Measurements from ENCODE around the gene H3-3A.

The H3-3A gene

DNA sequence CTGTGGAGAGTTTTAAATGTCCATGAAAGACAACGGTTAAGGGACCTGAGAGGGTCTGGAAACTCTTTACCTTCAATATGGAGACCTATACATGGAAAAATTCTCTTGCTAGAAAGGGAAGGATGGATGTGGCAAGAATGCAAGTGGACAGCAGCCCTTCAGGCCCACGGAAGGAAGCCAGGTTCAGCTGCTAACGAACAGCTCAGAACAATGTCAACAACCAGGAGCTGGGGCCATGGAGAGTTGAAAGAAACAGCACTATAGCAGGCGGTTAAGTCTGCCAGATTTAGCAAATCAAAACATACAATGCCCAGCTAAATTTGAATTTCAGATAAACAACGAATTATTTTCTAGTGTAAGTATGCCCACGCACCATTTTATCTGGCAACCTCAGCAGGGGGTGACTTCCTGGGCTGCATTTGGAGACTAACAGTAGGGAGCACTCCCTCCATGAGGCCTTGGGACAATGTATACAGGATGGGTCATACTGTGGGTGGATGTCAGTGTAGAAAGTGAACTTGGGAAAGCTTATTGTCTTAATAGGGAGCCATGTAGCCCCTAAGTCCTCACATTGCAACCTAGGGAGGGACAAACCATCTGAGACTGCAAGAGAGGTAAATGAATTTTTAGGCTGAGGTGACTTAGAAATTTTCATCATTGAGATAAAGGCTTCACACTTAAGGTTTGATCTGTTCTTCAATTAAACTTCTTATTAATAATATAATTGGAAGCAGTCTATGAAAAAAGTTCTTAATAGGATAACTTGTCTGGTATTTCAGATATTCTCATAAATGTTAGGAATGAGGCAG lies 7.8 kb upstream of the H3-3A start:
- DNase-seq, result no peak

DNA sequence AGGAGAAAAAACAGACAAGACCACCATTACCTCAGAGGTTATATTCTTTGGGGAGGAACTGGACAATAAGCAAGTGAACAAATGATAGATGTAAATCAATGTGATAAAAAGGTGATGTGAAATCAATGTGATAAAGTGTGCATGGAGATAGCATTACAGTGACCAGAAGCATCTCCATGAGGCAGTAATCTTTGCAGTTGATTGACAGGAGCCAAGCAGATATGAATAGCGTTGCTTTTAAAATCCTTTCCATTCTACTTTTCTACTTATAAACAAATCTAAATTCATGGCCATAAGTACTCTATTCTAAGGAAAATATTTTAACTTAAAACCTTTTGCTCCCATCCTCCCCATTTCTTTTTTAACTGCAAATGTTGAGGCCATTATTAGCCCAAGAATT lies 2.8 kb upstream of the H3-3A start:
- DNase-seq, result no peak

DNA sequence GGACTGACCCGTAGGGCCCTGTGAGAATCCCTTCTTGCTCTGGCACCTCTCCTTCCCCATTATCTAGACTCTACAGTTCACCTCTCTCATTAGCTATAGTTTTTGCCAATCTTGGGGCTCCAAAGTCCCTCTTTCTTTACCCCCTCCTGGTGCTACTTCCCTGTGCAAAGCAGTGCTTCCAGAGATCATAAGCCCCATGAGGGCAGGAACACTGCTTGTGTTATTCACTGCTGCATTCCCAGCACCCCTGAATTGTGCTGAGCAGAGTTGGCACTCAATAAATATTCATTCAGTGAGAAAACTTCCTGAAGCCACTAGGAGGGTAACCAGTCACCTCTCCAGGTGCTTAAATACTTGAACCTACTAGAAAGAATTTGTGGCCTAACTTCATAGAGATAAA lies 2.1 kb upstream of the H3-3A start:
- no peak for DNase-seq

DNA sequence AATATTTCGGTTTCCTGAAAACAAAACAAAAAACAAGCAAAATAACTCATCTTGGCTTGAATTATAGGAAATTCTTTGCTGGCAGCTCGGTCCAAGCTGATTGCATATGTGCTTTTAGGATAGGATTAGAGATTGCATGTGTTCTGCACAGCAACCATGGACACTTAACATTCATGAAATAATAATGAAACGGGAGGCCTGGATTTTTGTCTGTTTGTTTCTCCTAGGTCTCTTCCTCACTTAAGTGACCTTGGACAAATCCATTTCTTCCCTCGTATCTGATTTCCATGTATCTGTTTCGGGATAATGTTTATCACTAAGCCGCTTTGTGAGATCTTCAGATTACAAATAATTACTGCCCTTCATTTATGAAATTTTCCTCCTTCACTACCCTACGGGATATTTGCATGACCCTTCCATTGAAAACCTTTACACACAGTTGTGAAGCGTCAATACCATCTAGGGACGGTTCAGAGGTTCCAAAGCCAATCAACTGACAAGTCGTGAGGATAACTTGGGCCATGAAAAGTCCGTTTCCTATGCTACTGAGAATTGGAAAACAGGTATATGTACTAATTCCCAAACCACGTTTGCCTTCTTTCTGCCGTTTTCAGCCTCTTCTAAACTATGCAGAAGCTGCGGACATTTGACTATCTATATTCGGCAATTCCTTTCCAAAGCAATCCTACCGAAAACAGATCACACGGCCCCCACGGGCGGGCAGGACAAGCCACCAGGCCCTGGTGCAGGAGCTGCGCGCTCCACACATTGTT lies 1.3 kb upstream of the H3-3A start:
- DNase-seq, result no peak

DNA sequence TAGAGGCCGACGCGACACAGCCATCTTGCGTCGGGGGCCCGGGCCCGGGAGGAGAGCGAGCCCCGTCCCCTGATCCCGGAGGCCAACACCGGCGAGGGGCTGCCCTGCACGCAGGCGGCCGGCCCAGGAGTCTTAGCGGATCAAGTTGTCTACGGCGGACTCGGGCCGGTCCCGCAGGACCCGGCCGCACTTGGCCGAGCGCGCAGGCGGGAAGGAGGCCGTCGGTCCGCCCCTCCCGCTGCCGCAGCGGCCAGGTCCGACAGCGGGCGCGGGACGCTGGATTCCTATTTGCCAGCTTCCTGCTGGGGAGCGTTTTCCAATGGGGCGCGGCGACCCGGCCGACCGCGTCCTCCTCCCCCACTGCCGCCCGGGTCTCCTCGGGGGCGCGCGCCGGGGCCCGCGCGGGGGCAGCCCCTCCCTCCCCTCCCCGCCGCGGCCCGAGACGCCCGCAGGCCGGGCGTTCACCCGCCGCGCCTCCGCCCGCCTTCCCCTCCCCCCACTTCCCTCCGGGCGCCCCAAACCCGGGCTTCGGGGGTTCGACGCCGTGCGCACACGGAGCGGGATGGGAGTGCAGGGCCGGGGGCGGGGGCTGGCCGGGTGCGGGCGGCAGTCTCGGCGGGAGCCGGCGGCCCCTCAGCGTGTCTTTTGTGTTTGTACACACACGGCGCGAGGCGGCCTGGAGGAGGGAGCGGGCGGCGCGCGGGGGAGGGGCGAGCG lies 517 bp upstream of the H3-3A start:
- peak; percentile 63 for DNase-seq

DNA sequence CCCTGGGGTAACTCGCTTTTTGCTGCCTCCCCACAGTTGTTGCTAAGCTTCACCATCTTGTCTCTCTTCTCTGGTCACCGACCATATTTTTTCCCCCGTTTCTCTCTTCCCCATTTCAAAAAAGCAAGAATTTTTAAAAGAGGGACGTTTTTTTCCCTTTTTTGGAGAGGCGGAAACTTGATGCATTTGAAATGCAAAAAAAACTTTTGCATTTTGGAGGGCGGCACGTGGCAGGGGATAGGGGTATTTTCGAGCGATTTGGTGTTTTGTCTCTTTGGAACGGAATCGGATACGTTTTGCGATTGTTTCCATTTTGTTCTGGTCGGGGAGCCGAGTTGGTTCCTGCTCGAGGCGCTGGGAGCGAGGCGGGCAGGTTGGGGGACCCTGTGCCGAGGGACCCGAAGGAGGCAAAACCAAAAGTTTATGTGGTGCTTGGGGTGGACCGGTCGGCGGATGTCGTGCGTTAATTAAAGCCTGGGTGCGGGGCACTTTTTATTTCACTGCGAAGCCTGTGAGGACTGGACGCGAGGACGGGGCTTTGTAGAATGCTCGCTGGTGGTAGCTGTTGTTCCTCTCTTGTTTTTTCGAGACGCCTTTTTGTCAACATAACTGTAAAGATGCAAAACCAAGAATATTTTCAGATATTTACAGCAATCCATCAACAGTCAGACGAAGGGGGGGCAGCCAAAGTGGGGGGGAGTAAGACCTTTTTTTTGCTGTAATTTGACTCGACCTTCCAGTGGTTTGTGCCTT lies 884 bp downstream of the H3-3A start:
- peak; percentile 32 for DNase-seq

DNA sequence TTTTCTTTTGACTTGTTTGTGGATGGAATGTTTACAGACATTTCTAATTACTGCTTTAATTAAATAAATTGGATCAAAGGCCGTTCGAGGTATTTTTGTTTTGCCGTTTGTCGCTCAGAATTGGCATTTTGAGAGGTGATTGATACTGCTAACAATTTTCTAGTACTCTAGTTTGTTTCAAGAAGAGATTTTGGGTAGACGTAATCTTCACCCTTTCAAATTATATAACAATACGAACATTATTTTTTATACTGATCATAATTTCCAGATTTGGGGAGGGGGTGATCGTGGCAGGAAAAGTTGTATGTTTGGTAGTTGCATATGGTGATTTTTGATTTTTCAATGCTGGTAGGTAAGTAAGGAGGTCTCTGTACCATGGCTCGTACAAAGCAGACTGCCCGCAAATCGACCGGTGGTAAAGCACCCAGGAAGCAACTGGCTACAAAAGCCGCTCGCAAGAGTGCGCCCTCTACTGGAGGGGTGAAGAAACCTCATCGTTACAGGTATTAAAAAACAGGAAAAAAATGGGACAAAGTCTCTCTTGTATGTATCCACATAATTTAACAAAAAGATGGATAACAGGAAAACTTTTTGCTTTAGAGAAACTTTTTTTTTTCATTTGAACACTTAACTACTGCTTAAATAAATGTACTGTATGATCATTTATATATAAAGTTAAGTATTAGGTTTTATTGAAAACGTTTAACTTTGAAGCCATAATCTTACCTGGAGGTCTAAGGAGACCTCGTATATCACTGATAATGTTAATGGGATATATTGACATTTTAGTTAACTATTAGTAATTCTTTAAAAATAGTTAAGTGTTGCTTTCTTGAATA lies 1.7 kb downstream of the H3-3A start:
- DNase-seq, result peak; percentile 50

DNA sequence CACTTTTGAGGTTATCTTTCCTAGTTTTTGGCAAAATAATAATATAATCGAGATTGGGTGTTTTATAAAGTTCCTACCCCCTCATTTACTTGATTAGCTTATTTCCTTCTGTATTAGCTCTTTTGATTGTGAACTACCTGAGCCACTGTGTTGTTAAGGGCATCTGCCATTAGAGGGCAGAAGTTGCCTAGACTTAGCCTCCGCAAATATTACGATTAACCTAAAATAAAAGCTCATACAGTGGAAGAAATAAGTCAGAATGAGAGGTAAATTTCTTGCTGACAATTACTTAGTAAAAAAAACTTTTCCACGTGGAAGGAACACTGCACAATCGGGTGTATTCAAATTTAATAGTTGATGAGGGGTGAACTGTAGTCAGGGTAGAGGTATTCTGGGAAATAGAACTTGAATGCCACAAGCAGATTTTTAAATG lies 2.3 kb downstream of the H3-3A start:
- peak; percentile 50 for DNase-seq

DNA sequence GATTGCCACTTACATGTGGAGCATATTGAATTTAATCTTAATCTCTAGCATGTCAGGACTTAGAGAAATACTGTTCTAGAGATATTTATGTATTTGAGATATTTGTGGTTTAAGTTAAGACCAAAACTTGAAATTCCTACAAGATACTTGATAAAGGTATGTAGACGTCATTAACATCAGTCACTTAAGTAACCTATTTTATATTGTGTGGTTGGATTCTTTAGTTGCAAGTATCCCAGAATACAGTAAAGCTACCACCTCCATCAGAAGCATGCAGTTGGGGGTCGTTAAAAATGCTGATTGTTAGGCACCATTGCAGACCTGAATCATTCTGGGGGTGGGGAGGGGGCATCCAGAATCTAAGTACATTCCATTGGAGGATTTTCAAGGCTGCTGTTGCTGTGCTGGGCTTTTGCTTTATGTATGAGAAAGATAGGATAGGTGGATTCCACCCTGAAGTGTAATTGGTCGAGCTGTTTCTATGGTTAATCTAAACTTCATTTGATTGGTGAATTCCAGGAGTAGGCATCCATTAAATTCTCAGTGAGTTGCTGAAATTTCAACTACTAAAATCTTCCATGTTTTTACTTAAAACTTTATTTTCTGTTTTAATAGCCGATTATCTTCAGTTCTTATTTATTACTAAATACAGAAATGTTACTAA lies 4.0 kb downstream of the H3-3A start:
- DNase-seq, result no peak

DNA sequence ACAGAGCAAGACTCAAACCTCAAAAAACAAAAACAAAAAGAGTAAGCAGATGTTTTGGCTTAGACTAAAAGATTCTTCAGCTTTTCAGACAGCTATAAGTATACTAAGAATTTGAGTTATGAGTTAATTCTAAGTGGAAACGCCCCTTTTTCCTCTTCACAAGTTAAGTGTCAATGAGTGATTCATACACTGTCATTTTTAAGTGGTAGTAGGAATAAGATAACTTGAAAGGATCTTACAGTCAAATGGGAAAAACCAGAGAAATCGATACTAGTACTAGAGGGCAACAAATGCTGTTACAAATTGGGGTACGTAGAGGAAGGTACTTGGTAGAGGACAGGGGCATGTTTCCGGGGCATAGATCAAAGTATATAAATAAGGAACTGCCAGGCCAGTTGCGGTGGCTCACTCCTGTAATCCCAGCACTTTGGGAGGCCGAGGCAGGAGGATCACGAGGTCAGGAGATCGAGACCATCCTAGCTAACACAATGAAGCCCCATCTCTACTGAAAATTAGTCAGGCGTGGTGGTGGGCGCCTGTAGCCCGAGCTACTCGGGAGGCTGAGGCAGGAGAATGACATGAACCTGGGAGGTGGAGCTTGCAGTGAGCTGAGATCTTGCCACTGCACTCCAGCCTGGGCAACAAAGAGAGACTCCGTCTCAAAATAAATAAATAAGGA lies 7.4 kb downstream of the H3-3A start:
- DNase-seq, result no peak

DNA sequence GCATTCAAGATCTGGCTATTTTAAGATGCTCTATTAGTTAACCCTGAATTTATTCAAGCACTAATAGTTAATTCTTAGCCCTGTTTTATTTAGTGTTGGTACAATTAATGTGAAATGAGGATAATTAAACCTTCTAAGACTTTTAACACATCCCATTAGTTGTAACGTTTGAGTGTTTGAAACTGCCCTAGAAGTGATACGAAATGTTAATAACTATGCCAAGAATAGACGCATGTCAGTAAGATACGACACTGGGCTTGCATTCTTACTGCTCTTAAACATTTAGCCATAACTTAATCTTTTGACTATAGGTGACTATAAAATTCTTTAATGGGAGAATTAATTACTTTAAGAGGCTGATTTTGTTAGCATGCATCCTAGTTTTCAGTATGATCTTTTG lies 9.8 kb downstream of the H3-3A start:
- no peak for DNase-seq

DNA sequence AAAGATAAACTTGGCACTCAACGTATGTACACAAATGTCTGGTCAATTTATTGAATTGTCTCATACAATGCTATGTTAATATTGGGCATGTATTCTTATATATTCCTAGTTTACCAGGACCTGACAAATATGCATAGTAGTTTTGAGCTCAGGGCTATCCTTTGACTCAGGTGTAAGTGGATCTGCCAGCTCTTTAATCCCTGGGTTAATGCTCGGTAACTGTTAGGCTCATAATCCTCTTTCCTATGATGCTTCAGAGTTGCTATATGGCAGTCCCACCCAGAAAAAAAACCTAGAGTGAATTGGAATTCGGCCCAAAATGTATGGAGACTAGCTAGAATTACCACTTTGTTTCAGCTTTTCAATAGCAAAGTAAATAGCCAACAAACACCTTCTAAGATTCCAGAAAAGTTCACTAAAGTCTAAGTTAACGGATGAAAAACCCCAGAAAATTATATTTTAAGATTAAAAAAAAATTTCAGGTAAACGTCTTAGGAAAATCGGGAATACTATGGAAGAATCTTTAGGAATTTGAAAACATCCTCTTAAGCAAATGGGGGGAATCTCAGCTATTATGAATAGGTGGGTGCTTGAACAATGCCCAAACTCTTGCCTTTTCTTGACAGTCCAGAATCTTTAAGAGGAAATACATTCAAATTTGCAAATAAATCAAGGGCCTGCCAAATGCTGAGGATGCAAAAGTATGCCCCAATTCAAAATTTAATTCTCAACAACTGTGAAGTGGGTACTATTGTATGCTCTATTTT lies 10.9 kb downstream of the H3-3A start:
- DNase-seq, result no peak

DNA sequence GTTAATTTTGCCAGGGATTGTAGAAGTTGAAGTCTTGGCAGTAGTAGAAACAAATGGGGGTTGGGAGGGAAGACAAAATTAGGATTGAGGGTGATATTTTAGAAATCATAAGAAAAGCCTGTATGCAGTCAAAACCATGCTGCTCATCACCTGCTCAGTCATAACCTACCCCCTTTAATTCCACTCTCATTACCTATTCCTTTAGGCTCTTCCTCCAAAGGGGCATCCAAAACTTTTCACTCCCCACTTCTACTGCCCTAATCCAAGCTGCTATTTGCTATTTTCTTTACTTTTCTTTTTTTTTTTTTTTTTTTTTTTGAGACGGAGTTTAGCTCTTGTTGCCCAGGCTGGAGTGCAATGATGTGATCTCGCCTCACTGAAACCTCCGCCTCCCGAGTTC lies 11.5 kb downstream of the H3-3A start:
- DNase-seq, result no peak

DNA sequence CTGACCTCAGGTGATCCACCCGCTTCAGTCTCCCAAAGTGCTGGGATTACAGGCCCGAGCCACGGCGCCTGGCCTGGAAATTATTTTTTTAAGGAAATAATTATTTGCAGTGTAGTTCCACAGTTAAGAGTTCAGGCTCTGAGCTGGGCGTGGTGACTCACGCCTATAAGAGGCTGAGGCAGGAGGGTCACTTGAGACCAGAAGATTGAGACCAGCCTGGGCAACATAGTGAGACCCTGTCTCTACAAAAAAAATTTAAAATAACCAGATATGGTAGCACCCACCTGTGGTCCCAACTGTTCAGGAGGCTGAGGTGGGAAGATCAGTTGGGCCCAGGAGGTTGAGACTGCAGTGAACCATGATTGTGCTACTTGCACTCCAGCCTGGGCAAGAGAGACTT lies 13.9 kb downstream of the H3-3A start:
- DNase-seq, result no peak

DNA sequence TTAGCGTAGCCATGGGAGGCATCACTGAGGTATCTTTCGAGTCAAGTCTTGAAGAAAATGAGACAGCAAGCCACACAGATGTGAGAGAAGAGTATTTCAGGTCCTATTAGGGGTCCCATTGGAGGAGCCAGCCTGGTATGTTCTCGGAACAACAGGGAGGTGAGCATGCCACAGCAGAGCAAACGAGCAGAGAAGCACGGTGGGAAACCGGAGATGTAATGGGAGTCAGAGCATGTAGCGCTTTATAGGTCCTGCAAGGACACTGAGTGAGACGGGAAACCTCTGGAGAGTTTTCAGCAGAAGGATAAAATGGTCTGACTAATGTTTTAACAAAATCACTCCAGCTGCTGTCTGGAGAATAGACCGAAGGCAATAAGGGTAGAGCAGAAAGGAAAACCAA lies 15.9 kb downstream of the H3-3A start:
- DNase-seq, result no peak

DNA sequence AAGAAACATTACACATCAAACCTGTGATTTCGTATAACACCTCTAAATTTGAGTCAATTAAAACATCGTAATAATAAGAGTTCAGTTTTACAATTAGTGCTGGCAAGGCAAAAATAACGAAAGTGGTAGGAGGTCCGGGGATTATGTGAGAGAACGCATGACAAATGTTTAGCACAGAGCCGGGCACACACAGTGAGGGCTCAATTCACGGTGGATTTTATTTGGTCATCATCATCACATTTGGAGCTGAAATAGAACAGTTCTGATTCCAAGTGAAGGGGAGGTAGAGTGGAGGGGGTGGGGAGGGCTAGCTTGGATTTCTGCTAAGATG lies 20.0 kb downstream of the H3-3A start:
- no peak for DNase-seq

DNA sequence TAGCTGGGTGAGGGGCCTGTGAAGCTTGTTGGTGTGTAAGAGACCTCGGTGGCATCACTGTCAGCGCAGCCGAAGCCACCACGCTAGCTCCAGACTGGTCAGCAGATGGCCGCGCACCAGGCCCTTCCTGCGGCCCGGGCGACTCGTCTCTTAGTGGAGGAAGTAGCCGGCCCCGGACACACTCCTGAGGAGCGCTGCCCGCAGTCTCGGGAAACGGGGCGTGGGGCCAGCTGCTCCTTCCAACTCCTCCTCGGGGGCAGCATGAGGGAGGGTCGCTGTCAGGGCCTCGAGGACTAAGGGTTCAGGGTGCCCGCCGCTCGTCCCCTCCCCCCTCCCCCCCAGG lies 20.4 kb downstream of the H3-3A start:
- peak; percentile 31 for DNase-seq

DNA sequence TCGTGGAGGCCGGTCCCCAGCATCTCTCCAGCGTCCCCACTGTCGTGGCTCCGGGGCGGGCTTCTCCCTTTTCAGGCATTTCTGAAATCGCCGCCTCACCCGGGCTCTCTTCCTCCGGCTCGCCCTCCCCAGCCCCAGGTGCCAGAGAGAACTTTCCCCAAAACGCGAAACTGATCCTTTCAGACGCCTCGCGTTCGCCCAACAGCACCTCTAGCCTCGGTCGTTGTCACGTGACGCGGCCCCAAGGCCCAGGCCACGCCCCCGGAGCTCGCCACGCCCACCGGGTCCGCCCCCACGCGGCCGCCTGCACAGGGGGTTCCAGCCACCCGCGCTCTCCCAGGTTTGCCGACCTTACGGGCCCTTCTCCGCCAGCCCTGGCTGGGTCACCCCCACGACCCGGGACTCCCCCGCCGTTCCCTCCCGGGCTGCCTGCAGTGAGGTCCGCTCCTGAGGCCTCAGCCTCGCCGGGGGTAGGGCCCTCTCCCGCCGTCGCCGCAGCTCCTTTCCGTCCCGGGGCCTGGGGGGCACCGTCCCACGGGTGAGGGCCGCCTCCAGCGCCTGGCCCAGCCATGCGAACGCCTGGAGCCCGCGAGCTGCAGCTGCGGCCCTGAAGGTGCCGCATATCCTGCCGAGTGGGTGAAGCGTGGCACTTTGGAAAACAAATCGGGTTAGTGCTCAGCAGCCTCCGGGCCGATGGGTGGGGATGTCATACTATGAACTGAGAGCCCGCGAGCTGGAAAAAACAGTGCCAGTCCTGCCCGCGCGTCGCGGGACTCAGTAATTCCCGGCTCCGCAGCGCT lies 21.0 kb downstream of the H3-3A start:
- DNase-seq, result peak; percentile 62

DNA sequence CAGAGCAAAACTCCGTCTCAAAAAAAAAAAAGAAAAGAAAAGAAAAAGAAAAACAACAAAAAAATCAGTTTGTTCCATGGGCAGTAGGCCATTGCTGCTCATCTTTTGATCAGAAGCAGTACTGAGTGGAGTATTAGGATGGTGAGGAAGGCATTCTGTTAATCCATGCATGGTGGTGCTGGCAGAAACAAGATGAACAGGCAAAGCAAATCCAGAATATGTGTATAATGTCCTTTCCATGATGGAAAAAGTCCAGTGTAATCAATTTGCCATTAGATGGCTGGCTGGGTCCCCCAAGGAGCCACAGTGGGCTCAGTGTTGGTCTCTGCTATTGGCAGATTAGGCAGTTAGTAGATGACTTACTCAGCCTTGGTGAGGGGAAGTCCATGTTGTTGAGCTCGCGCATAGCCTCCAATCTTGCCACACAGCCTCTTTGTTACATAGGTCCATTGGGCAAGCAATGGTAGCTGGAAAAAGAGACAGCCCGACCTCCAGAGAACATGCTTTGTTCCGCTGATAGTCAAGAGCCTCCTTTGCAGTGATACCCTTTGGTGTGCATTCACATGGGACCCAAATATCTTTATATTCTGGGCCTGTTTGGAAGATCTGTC lies 23.3 kb downstream of the H3-3A start:
- no peak for DNase-seq
